ENCODE measurements around the gene PRTFDC1.
"Not testable (repeated sequence)": the region's sequence is repeated elsewhere in the genome, so short reads cannot be mapped to it uniquely, and the experiment has no call there.

The PRTFDC1 gene

DNA sequence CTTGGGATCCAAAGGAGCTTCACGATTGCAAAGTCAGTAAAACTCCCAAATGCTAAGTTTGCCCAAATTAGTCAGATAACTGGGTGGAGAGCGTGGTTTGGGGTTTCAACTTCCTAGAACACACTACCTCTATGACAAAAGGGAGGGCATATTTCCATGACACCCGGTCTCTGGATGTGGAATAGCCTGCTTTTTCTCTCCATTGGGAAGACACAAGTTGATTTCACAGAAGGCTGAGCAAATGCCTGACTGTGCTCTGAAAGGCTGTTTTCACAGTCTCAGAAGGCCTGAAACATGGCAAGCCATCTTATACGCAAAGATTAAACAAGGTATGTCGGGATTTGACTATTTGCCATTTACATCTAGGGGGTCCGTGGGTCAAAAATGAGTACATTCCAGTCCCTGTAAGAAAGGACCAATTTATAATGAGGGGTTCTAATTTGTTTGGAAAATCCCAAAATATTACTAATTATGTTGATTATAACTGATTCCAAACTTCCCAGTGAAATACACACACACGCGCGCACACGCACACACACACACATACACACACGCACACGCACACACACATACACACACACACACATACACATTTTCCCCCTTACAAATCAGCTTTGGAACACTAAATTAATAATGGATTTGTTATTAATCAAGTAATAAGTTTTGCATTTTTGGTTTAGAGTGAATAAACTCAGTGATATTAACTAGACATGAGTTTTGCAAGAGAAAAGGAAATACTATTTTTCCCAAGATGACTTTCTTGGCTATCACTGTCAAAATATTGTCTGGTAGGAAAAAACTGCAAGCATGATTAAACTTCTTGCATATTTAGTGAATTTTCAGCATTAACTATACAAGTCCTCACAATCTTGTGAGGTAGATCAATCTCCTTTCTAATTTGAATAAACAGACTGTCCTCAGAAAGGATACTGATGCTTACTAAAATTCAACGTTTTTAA, 105.0 kb downstream of the PRTFDC1 start:
- Mint-ChIP-seq H3K36me3 (peaks cover 4% of the 10 kb centered on the region), H3K27me3 (no peaks in the 10 kb centered on the region), H3K4me3 (no peak overlapping the region), H3K9me3 (ENCODE audit: low read depth) (no peaks in the 10 kb centered on the region), H3K4me1 (ENCODE audit: low read depth) (peaks cover 5% of the 10 kb centered on the region), H3K27ac (no peak overlapping the region)

DNA sequence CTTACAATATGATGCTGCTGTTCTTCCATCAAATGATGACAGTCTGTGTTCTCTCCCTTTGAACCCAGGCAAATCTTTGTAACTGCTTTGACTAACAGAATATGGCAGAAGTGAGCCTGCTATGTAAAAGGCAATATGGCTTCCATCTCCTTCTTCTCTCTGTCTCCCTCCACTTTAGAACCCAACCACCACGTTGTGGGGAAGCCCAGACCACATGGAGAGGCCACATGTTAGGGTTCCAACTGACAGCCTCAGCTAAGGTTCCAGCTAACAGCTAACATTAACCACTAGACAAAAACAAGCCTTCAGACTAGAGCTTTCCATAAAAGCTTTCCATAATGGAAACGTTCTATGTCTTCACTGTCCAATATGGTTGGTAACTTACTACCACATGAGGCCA, 107.7 kb downstream of the PRTFDC1 start:
- Mint-ChIP-seq H3K4me1 (ENCODE audit: low read depth) (no peaks in the 10 kb centered on the region), H3K9me3 (ENCODE audit: low read depth) (no peaks in the 10 kb centered on the region), H3K4me3 (no peak overlapping the region), H3K27me3 (no peaks in the 10 kb centered on the region), H3K27ac (no peak overlapping the region), H3K36me3 (peaks cover 4% of the 10 kb centered on the region)

DNA sequence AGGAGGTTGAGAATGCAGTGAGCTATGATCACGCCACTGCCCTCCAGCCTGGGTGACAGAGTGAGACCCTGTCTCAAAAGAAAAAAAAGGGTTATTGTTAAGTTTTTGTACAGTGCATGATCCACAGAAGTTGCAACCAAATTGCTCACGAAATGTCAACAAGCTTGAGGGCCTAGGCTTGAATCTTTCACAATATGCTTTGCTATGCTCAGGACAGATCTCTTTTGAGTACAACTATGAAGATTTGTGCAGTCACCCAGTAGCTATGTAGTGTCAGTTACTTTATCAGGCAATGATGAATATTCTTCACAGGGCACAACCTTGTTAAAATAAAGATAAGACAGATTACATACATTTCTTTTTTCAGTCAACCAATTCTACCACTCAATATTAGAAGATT, 109.2 kb downstream of the PRTFDC1 start:
- Mint-ChIP-seq H3K36me3 (peaks cover 4% of the 10 kb centered on the region), H3K4me1 (ENCODE audit: low read depth) (no peaks in the 10 kb centered on the region), H3K27me3 (no peaks in the 10 kb centered on the region), H3K4me3 (no peak overlapping the region), H3K27ac (no peak overlapping the region), H3K9me3 (ENCODE audit: low read depth) (no peaks in the 10 kb centered on the region)

DNA sequence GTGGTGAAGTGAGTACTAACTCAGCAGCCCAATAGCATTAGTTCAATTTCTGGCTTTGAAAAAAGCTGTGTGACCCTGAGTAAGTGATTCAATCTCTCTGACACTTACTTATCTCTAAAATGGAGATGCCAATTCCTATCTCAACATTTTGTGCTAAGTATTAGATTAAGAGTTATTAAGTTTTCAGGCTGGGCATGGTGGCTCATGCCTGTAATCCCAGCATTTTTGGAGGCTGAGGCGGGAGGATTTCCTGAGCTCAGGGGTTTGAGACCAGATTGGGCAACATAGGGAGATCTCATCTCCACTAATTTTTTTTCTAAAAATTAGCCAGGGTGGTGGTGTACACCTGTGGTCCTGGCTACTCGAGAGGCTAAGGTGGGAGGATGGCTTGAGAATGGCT, 109.5 kb downstream of the PRTFDC1 start:
- no peak overlapping the region for H3K4me3 Mint-ChIP-seq
- H3K27ac Mint-ChIP-seq = no peak overlapping the region
- no peaks in the 10 kb centered on the region for H3K4me1 Mint-ChIP-seq (ENCODE audit: low read depth)
- H3K36me3 Mint-ChIP-seq = peaks cover 4% of the 10 kb centered on the region
- H3K9me3 Mint-ChIP-seq (ENCODE audit: low read depth) = no peaks in the 10 kb centered on the region
- no peaks in the 10 kb centered on the region for H3K27me3 Mint-ChIP-seq

DNA sequence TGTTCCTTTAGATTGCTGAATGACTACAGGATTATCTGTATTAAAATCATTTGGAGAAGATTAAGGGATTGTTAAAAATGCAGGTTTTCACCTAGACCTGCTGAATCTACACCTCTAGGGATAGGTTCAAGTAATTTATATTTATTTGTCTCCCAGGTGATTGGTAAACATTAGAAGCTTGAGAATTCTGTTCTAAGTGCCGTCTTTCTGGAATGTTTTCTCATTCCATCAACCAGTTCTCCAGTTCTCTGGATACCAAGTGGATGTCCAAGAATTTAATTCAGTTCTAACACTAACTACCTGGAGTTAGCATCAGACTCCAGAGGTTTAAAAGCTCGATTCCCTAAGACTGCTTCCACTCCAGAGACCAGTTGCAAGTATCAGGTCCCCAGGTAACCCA, 110.9 kb downstream of the PRTFDC1 start:
- Mint-ChIP-seq H3K36me3 (peaks cover 10% of the 10 kb centered on the region), H3K27me3 (no peaks in the 10 kb centered on the region), H3K4me3 (no peak overlapping the region), H3K27ac (no peak overlapping the region), H3K9me3 (ENCODE audit: low read depth) (peaks cover 7% of the 10 kb centered on the region), H3K4me1 (ENCODE audit: low read depth) (no peaks in the 10 kb centered on the region)

DNA sequence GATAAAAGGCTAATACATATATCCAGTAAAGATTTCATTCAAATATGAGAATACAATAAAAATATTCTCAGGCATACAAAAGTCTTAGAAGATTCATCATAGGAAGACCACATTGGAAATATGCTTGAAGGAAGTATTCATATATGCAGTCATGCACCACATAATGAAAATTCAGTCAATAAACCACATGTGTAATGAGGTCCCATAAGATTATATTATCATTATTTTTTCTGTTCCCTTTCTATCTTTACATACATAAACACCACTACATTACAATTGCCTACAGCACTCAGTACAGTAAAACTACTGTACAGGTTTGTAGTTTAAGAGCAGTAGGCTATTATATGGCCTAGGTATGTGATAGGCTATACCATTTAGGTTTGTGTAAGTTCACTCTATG, 111.6 kb downstream of the PRTFDC1 start:
- H3K4me3 Mint-ChIP-seq = no peak overlapping the region
- no peak overlapping the region for H3K27ac Mint-ChIP-seq
- peaks cover 14% of the 10 kb centered on the region for H3K36me3 Mint-ChIP-seq
- H3K9me3 Mint-ChIP-seq (ENCODE audit: low read depth) = peaks cover 13% of the 10 kb centered on the region
- H3K4me1 Mint-ChIP-seq (ENCODE audit: low read depth) = no peaks in the 10 kb centered on the region
- no peaks in the 10 kb centered on the region for H3K27me3 Mint-ChIP-seq

DNA sequence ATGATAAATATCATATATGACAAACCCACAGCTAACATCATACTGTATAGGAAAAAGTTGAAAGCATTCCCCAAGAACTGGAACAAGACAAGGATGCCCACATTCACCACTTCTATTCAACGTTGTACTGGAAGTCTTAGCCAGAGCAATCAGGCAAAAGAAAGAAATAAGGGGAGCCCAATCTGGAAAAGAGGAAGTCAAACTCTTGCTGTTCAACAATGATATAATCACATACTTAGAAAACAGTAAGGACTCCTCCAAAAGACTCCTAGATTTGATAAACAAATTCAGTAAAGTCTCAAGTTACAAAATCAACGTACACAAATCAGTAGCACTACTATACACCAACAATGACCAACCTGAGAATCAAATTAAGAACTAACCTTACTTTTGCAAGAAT, 114.6 kb downstream of the PRTFDC1 start:
- H3K4me1 Mint-ChIP-seq (ENCODE audit: low read depth); H3K4me3 Mint-ChIP-seq; H3K27ac Mint-ChIP-seq; H3K27me3 Mint-ChIP-seq: not testable (repeated sequence)
- peaks cover 13% of the 10 kb centered on the region for H3K9me3 Mint-ChIP-seq (ENCODE audit: low read depth)
- peaks cover 10% of the 10 kb centered on the region for H3K36me3 Mint-ChIP-seq

DNA sequence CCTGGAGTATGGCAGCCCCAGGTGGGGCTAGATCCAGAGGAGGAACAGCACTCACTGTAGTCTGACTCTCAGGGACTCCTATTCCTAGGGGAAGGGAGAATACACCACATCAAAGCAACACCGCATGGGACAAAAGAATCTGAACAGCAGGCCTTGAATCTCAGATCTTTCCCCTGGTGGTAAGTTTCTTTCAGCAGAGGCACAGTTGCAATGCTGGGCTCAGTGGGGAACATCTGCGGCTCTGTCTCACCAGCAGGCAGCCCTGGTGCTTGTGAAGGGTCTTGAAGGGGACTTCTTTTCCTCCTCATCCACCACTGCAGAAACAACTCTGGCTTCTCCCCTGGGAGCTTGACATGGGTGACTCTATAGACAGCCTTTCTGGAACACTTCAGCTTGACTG, 117.5 kb downstream of the PRTFDC1 start:
- Mint-ChIP-seq H3K4me1 (ENCODE audit: low read depth) (no peaks in the 10 kb centered on the region), H3K4me3 (no peak overlapping the region), H3K27ac (no peak overlapping the region), H3K36me3 (peaks cover 10% of the 10 kb centered on the region), H3K27me3 (no peaks in the 10 kb centered on the region), H3K9me3 (ENCODE audit: low read depth) (peaks cover 13% of the 10 kb centered on the region)

DNA sequence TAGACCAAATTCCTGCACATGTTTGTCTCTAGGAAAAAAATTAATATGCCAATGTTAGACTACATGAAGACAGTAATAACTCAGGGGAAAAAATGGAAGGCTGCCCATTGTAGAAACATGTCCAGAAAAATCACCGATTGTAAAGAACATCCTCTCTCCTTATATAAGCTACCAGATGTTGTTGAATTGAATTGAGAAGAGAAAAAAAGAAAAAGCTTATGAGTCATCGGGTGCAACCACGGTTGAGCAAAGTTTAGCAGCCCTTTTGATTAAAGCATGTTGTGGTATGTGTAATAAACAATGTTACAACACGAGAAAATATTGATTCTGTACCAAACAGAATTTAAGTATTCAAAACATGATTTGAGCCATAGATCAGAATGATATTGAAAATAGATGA, 126.4 kb downstream of the PRTFDC1 start:
- Mint-ChIP-seq H3K4me3 (peak overlapping the region; percentile 38), H3K9me3 (ENCODE audit: low read depth) (no peaks in the 10 kb centered on the region), H3K4me1 (ENCODE audit: low read depth) (peaks cover 48% of the 10 kb centered on the region), H3K27ac (no peak overlapping the region), H3K36me3 (peaks cover 5% of the 10 kb centered on the region), H3K27me3 (no peaks in the 10 kb centered on the region)

DNA sequence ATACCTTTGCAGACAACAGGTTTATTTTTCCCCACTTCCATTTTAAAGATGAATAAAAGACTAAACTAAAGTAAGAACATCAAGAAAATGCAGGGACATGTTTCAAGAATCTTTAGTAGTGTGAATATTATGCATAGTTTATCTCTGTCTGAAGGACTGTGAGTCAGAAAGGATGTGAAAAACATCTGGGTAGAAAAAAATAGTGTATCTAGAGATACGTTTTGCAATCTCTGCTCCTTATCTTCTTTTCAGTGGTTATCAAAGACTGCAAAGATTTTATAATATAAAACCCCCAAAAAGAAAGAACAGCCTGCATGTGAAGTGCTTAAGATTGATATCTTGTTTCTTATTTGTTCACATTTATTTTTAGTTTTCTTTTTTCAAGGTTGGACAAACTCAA, 126.9 kb downstream of the PRTFDC1 start:
- Mint-ChIP-seq H3K27ac (peak overlapping the region; percentile 41), H3K4me3 (peak overlapping the region; percentile 38), H3K27me3 (no peaks in the 10 kb centered on the region), H3K4me1 (ENCODE audit: low read depth) (peaks cover 48% of the 10 kb centered on the region), H3K36me3 (peaks cover 5% of the 10 kb centered on the region), H3K9me3 (ENCODE audit: low read depth) (no peaks in the 10 kb centered on the region)

DNA sequence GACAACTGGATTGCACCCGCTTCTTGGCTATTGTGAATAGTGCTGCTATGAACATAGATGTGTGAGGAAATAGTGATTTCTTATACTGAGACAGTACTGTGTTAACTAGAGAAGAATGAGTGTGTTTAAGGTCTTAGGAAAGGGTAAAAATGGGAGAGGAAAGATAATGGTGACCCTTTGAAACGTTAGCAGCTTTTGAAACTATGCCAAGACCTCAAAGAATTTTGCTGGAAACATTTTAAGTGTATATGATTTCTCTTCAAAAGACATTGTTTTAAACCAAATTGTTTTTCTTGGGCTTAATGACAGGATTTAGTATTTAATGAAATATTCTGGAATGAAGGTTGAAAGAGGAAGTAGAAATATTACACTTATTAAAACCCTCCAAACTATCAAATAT, 127.9 kb downstream of the PRTFDC1 start:
- Mint-ChIP-seq H3K27me3 (no peaks in the 10 kb centered on the region), H3K36me3 (peaks cover 5% of the 10 kb centered on the region), H3K27ac (no peak overlapping the region), H3K4me1 (ENCODE audit: low read depth) (peaks cover 48% of the 10 kb centered on the region), H3K9me3 (ENCODE audit: low read depth) (no peaks in the 10 kb centered on the region), H3K4me3 (no peak overlapping the region)

DNA sequence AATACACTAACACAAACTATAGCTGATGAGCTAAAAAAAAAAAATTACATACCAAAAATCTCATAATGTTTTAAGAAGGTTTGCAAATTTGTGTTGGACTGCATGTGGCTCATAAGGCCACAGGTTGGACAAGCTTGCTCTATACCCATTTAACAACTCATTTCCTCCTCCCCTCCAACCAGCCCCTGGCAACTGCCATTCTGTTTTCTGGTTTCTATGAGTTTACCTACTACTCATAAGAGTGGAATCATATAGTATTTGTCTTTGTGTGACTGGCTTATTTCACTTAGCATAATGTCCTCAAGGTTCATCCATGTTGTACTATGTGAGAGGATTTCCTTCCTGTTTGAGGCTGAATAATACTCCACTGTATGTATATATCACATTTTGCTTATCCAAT, 128.3 kb downstream of the PRTFDC1 start:
- peaks cover 48% of the 10 kb centered on the region for H3K4me1 Mint-ChIP-seq (ENCODE audit: low read depth)
- no peaks in the 10 kb centered on the region for H3K27me3 Mint-ChIP-seq

DNA sequence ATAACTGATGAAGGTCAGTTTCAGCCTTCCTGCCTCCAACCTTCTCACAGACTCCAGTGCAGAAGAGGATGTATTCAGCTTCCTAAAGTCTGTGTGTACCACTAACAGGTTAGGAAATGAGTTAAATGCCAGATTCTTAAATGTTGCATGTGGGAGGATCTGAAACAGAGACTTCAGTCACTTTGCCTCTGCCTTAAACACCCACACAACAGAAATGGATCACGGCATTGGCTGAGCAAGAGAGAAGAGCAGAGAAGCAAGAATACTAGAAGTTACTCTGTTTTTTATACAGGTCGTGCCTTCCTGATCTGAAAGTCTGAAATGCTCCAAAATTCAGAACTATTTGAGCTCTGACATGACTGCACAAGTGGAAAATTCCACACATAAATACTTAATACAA, 129.8 kb downstream of the PRTFDC1 start:
- H3K36me3 Mint-ChIP-seq = peaks cover 5% of the 10 kb centered on the region
- no peaks in the 10 kb centered on the region for H3K27me3 Mint-ChIP-seq
- H3K4me1 Mint-ChIP-seq (ENCODE audit: low read depth) = peaks cover 42% of the 10 kb centered on the region
- no peak overlapping the region for H3K4me3 Mint-ChIP-seq
- no peaks in the 10 kb centered on the region for H3K9me3 Mint-ChIP-seq (ENCODE audit: low read depth)
- no peak overlapping the region for H3K27ac Mint-ChIP-seq

More for the DNA sequence above, 128.3 kb downstream of the PRTFDC1 start:
- H3K4me3 Mint-ChIP-seq = no peak overlapping the region
- peak overlapping the region; percentile 30 for H3K27ac Mint-ChIP-seq
- H3K9me3 Mint-ChIP-seq (ENCODE audit: low read depth) = no peaks in the 10 kb centered on the region
- peaks cover 5% of the 10 kb centered on the region for H3K36me3 Mint-ChIP-seq

DNA sequence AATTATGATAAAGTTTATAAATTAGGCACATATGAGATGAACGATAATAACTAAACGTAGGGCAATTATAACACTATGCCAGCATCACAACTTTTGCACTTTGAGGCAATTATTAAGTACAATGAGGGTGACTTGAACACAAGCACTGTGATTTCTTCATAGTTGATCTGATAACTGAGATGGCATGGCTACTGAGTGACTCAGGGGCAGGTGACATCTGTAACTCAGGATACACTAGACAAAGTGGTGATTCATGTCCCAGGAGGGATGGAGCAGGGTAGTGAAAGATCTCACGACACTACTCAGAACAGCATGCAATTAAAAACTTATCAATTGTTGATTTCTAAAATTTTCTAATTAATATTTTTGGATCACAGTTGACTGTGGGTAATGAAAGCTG, 130.4 kb downstream of the PRTFDC1 start:
- Mint-ChIP-seq H3K4me3 (no peak overlapping the region), H3K4me1 (ENCODE audit: low read depth) (peaks cover 42% of the 10 kb centered on the region), H3K27ac (no peak overlapping the region), H3K9me3 (ENCODE audit: low read depth) (no peaks in the 10 kb centered on the region), H3K27me3 (no peaks in the 10 kb centered on the region), H3K36me3 (peaks cover 5% of the 10 kb centered on the region)

DNA sequence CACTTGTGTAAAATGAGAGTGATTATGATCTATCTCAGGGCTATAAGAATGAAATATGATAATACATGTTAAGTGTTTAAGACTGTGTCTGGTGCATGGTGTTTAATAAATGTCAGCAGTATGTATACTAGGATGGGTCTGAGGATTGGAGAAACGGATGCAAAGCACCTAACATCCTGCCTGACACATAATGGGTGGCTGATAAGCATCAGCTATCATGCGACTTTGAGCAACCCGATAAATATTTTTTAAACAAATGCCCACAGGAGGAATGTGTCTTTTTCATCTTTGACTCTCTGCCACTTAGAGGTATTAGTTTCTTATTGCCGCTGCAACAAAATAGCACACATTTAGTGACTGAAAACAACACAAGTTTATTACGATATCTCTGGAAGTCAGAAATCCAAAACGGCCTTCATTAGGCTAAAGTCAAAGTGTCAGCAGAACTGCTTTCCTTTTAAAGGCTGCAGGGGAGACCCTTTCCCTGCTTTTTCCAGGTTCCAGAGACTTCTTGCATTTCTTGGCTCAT, 135.5 kb downstream of the PRTFDC1 start:
- no peaks in the 10 kb centered on the region for H3K9me3 Mint-ChIP-seq (ENCODE audit: low read depth)
- H3K27me3 Mint-ChIP-seq = no peaks in the 10 kb centered on the region
- peaks cover 6% of the 10 kb centered on the region for H3K4me1 Mint-ChIP-seq (ENCODE audit: low read depth)
- H3K27ac Mint-ChIP-seq = no peak overlapping the region
- H3K36me3 Mint-ChIP-seq = no peaks in the 10 kb centered on the region
- H3K4me3 Mint-ChIP-seq = no peak overlapping the region

All from activated naive CD8-positive, alpha-beta T cell (primary cell).